Measurements from ENCODE around the gene STX11. TPM values are rescaled to one million over a fixed set of nuclear protein-coding genes. Genes with fewer than 3 reads are reported as not detected.

Gene STX11
- total RNA-seq, 2 donors from 2014 or later: 0.59 to 3.8 TPM

DNA sequence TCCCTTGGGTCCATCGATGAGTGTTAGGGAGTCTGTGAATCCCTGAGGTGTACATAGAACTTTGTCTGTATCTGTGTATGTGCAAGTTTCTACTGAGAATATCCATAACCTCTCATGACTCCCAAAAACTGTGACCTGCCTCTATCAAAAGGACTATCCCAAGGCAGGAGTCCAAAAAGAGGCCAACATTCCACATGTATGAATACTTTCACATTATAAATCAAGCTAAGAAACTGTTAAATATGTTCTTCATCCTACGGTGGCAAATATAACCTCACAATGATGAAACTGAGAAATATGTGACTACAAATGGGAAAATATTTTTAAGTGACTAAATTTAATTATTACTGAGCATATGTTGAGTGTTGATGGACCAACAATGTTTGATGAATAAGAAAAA is 16.1 kb upstream of the STX11 start:
- no peak overlapping the region for H3K27ac ChIP-seq
- no peak for DNase-seq
- no peaks in the 10 kb centered on the region for H3K9me3 ChIP-seq
- H3K9ac ChIP-seq (ENCODE audit: low read depth in 2 of 2, low read length in 2 of 2): no peak overlapping the region
- H3K36me3 ChIP-seq: no peaks in the 10 kb centered on the region
- intact Hi-C loops (cut with DNase I): no loop called here
- H3K4me1 ChIP-seq: no peaks in the 10 kb centered on the region
- H3K4me3 ChIP-seq: no peak overlapping the region
- no peaks in the 10 kb centered on the region for H3K27me3 ChIP-seq
- TF ChIP-seq, protein P1, sequence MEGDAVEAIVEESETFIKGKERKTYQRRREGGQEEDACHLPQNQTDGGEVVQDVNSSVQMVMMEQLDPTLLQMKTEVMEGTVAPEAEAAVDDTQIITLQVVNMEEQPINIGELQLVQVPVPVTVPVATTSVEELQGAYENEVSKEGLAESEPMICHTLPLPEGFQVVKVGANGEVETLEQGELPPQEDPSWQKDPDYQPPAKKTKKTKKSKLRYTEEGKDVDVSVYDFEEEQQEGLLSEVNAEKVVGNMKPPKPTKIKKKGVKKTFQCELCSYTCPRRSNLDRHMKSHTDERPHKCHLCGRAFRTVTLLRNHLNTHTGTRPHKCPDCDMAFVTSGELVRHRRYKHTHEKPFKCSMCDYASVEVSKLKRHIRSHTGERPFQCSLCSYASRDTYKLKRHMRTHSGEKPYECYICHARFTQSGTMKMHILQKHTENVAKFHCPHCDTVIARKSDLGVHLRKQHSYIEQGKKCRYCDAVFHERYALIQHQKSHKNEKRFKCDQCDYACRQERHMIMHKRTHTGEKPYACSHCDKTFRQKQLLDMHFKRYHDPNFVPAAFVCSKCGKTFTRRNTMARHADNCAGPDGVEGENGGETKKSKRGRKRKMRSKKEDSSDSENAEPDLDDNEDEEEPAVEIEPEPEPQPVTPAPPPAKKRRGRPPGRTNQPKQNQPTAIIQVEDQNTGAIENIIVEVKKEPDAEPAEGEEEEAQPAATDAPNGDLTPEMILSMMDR (IDR thresholded peaks at IDR 0.05): no peak

GRCh38 chr6:144134737-144135136 is 15.6 kb upstream of the STX11 start:
- Histone ChIP-seq H3K36me3 (no peaks in the 10 kb centered on the region), H3K27me3 (no peaks in the 10 kb centered on the region), H3K27ac (no peak overlapping the region), H3K4me1 (no peaks in the 10 kb centered on the region), H3K9me3 (no peaks in the 10 kb centered on the region), H3K9ac (ENCODE audit: low read depth in 2 of 2, low read length in 2 of 2) (no peak overlapping the region), H3K4me3 (no peak overlapping the region)
- TF ChIP-seq, protein P1 (IDR thresholded peaks at IDR 0.05): no peak
- intact Hi-C loops (cut with DNase I): no loop called here
- no peak for DNase-seq

DNA sequence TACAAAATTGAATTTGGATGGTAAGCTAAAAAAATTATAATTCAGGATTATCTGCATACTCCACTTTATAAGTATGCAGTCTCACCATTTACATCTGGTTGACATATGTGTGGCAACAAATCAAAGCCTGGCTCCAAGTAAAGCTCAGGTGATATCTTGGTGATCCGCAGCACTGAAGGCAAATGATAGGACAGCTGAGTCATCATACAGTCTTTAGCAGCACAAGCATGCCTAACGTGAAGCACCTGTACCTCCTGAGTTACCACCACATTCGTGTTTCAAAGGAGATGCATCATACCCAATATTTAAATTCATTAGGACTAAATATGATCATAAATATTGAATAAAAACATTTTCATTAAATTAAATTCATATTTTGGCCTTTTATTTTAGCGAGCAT is 11.8 kb upstream of the STX11 start:
- no peak for DNase-seq
- H3K36me3 ChIP-seq: no peaks in the 10 kb centered on the region
- no peaks in the 10 kb centered on the region for H3K9me3 ChIP-seq
- H3K9ac ChIP-seq (ENCODE audit: low read depth in 2 of 2, low read length in 2 of 2): no peak overlapping the region
- TF ChIP-seq, protein P1 (IDR thresholded peaks at IDR 0.05): no peak
- H3K27ac ChIP-seq: no peak overlapping the region
- no peak overlapping the region for H3K4me3 ChIP-seq
- intact Hi-C loops (cut with DNase I): no loop called here
- no peaks in the 10 kb centered on the region for H3K27me3 ChIP-seq
- no peaks in the 10 kb centered on the region for H3K4me1 ChIP-seq

- no peak for DNase-seq
- H3K9ac ChIP-seq (ENCODE audit: low read depth in 2 of 2, low read length in 2 of 2): no peak overlapping the region
- H3K27ac ChIP-seq: no peak overlapping the region
- no peaks in the 10 kb centered on the region for H3K4me1 ChIP-seq
- no peaks in the 10 kb centered on the region for H3K36me3 ChIP-seq
- H3K27me3 ChIP-seq: no peaks in the 10 kb centered on the region
- no peaks in the 10 kb centered on the region for H3K9me3 ChIP-seq
- intact Hi-C loops (cut with DNase I): no loop called here
- no peak overlapping the region for H3K4me3 ChIP-seq
- TF ChIP-seq, protein P1 (IDR thresholded peaks at IDR 0.05): no peak
Observed at GRCh38 chr6:144139817-144140216, 10.5 kb upstream of the STX11 start.

DNA sequence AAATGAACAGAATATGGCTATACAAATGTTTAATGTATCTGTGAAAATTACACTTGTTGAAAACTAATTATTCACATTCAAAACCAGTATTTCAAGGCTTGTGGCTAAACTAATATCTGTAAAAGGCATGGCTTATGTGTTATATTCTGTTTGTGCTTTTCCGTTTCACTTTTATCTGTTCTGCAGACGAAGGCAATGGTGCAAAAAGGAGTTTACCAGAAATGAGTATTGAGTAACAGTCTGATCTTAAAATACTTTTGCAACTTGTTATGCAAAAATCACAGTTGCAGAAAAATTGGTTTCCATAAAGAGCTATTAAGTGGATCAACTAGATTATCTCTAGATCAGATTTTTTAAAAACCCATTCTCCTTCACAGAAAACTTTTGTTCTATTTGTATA is 9.4 kb upstream of the STX11 start:
- H3K9ac ChIP-seq (ENCODE audit: low read depth in 2 of 2, low read length in 2 of 2): no peak overlapping the region
- TF ChIP-seq, protein P1 (IDR thresholded peaks at IDR 0.05): no peak
- no peaks in the 10 kb centered on the region for H3K9me3 ChIP-seq
- intact Hi-C loops (cut with DNase I): no loop called here
- no peak for DNase-seq
- no peak overlapping the region for H3K4me3 ChIP-seq
- H3K27me3 ChIP-seq: no peaks in the 10 kb centered on the region
- no peaks in the 10 kb centered on the region for H3K36me3 ChIP-seq
- no peaks in the 10 kb centered on the region for H3K4me1 ChIP-seq
- no peak overlapping the region for H3K27ac ChIP-seq

- no peaks in the 10 kb centered on the region for H3K4me1 ChIP-seq
- no peaks in the 10 kb centered on the region for H3K27me3 ChIP-seq
- intact Hi-C loops (cut with DNase I): no loop called here
- no peak overlapping the region for H3K9ac ChIP-seq (ENCODE audit: low read depth in 2 of 2, low read length in 2 of 2)
- TF ChIP-seq, protein P1 (IDR thresholded peaks at IDR 0.05): no peak
- no peak for DNase-seq
- H3K27ac ChIP-seq: no peak overlapping the region
- H3K9me3 ChIP-seq: no peaks in the 10 kb centered on the region
- no peaks in the 10 kb centered on the region for H3K36me3 ChIP-seq
- H3K4me3 ChIP-seq: no peak overlapping the region
Observed at GRCh38 chr6:144141470-144141869, 8.8 kb upstream of the STX11 start.

Data from colonic mucosa (tissue), 4 donors.